K562 (cell line): ENCODE data around the gene VPS18. TPM values are rescaled to one million over a fixed set of nuclear protein-coding genes. Genes with fewer than 3 reads are reported as not detected.

Experiments
- CBFB ChIP-seq: sonication (generic); formaldehyde crosslinking; IDR thresholded peaks from 2 replicates; pipeline ENCODE4 v1.4.0; 2020; ENCODE audit warnings: mild to moderate bottlenecking, missing genetic modification reagents
- CXXC5 ChIP-seq: fragments of 250-450 bp; sonication (Bioruptor Pico); IDR thresholded peaks from 2 replicates; pipeline ENCODE4 v1.8.0; 2022; ENCODE audit warnings: inconsistent platforms, mild to moderate bottlenecking, moderate library complexity
- DNMT1 ChIP-seq: fragments of 450-650 bp; IDR thresholded peaks from 2 replicates; pipeline ENCODE4 v1.6.1; 2016; ENCODE audit warnings: antibody characterized with exemption, mild to moderate bottlenecking
- PPARD ChIP-seq: fragments of 250-450 bp; sonication (Bioruptor Pico); IDR thresholded peaks from 2 replicates; pipeline ENCODE4 v1.8.0; 2022; ENCODE audit warnings: inconsistent platforms, mild to moderate bottlenecking, moderate library complexity
- SAFB2 ChIP-seq: fragments of 200-400 bp; formaldehyde crosslinking; IDR thresholded peaks from 2 replicates; pipeline ENCODE4 v1.6.1; 2018; ENCODE audit warnings: borderline replicate concordance, low read length, low read depth, moderate library complexity; ENCODE audit not compliant: severe bottlenecking
- ZNF133 ChIP-seq: fragments of 250-450 bp; sonication (Bioruptor Pico); IDR thresholded peaks from 2 replicates; pipeline ENCODE4 v1.4.0; 2020; ENCODE audit warnings: mild to moderate bottlenecking
- polyA plus RNA-seq, 8 experiments: library from polyadenylated mRNA; depleted of rRNA in 4 of 8; stranded (reverse) in 5 of 8; unstranded in 3 of 8; fragments of >200 nt; fragmentation: Nextera tagmentation in 2 of 8; fragmentation: Illumina TruSeq in 1 of 8; extraction: Ambion mirVana in 2 of 8; extraction: Trizol in 1 of 8; gene quantifications; 2 replicates each; pipeline versions ENCODE4 v1.2.1 to v1.2.3, GENCODE V29; 2011 to 2014; ENCODE audit warnings: inconsistent platforms in 1 of 8, missing spikeins in 1 of 8
- total RNA-seq, 7 experiments: library from RNA; depleted of rRNA in 6 of 7; stranded (reverse); fragments of >200 nt in 6 of 7; fragmentation: Illumina TruSeq in 2 of 7; extraction: Trizol in 2 of 7; gene quantifications; 2 replicates each; pipeline versions ENCODE4 v1.2.1 to v1.2.3, GENCODE V29; 2011 to 2021; ENCODE audit warnings: low replicate concordance in 1 of 7
- TF ChIP-seq, protein P1 (sequence below): fragments of 250-450 bp; sonication (Bioruptor Pico); IDR thresholded peaks from 2 replicates; pipeline ENCODE4 v1.4.0; 2020; ENCODE audit warnings: mild to moderate bottlenecking, moderate library complexity
- TF ChIP-seq, protein P2 (sequence below), 2 experiments: fragments of 200-800 bp in 1 of 2; sonication (Bioruptor generic) in 1 of 2; sonication (generic) in 1 of 2; formaldehyde crosslinking in 1 of 2; IDR thresholded peaks in 1 of 2; conservative IDR thresholded peaks in 1 of 2; 2 replicates each; pipeline versions ENCODE4 v1.5.0 to v1.6.1; 2016 to 2020; ENCODE audit warnings: missing compliant biosample characterization in 1 of 2, missing genetic modification characterization in 1 of 2, missing genetic modification reagents in 1 of 2

Gene VPS18
- total and polyA plus RNA-seq, 9 of the 15 experiments (the other 6 are each of a cell fraction or from before 2014, with no cell fraction given), result 0.73 to 19.9 (median 8.5) TPM

DNA sequence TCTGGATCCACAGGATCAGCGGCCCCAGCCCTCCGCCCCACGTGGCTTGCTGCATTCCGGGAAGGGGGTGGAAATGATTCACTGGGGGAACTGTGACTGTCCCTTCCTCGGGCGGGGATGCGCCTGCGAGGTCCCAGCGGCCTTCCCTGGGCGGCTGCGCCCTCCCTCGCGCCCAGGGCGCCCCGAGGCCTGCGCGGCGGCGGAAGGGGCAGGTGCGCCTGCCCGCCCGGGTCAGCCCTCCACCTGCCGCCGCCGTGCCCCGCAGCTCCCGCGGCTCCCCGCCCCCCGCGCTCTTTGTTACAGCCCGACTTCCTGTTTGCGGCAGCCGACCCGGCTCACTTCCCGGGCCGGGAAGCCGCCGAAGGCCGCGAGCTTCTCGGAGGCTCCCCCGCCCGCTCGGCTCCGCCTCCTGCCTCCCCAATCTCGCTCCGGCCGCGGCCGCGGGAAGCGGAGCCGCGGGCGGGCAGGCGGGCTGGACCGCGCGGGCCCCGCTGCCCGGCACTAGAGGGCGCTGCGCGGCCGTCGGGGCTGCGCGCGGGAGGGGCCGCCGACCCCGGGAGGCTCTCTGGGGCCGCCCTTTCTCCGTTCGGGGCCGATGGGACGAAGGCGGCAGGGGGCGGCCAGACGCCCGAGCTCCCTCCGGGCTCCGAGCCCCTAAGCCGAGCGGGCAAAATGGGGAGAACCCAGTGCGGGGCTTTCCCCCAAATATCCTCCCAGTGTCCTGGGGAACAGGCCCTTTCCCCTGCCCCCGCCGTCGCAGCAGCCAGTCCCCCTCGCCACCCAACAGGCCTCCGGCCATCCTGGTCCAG lies 47.5 kb downstream of the VPS18 start (continued):
- TF ChIP-seq, protein P1, sequence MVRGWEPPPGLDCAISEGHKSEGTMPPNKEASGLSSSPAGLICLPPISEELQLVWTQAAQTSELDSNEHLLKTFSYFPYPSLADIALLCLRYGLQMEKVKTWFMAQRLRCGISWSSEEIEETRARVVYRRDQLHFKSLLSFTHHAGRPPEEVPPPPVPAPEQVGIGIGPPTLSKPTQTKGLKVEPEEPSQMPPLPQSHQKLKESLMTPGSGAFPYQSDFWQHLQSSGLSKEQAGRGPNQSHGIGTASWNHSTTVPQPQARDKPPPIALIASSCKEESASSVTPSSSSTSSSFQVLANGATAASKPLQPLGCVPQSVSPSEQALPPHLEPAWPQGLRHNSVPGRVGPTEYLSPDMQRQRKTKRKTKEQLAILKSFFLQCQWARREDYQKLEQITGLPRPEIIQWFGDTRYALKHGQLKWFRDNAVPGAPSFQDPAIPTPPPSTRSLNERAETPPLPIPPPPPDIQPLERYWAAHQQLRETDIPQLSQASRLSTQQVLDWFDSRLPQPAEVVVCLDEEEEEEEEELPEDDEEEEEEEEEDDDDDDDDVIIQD (CRISPR knock-in tag), result no peak
- TF ChIP-seq PPARD (CRISPR knock-in tag) (no peak), CXXC5 (peak; percentile 90), CBFB (CRISPR knock-in tag) (no peak), SAFB2 (no peak), DNMT1 (no peak), ZNF133 (CRISPR knock-in tag) (no peak)
- TF ChIP-seq, protein P2, sequence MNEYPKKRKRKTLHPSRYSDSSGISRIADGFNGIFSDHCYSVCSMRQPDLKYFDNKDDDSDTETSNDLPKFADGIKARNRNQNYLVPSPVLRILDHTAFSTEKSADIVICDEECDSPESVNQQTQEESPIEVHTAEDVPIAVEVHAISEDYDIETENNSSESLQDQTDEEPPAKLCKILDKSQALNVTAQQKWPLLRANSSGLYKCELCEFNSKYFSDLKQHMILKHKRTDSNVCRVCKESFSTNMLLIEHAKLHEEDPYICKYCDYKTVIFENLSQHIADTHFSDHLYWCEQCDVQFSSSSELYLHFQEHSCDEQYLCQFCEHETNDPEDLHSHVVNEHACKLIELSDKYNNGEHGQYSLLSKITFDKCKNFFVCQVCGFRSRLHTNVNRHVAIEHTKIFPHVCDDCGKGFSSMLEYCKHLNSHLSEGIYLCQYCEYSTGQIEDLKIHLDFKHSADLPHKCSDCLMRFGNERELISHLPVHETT (CRISPR knock-in tag; conservative IDR thresholded peaks at IDR 0.05 in 1 of 2, IDR thresholded peaks at IDR 0.05 in 1 of 2), result peak in 1 of 2 experiments; percentile 89; a peak in 1 of 4 replicates
